GM19455 (cell line): Measurements from ENCODE around the gene PRIMPOL.
"Not testable (repeated sequence)": the region's sequence is repeated elsewhere in the genome, so short reads cannot be mapped to it uniquely, and the experiment has no call there.

ENCODE experiments used
- ATAC-seq: cut with Tn5 transposase; IDR thresholded peaks from one replicate; pipeline ENCODE4 v1.9.1; 2021; ENCODE audit not compliant: unreplicated experiment

PRIMPOL gene, protein sequence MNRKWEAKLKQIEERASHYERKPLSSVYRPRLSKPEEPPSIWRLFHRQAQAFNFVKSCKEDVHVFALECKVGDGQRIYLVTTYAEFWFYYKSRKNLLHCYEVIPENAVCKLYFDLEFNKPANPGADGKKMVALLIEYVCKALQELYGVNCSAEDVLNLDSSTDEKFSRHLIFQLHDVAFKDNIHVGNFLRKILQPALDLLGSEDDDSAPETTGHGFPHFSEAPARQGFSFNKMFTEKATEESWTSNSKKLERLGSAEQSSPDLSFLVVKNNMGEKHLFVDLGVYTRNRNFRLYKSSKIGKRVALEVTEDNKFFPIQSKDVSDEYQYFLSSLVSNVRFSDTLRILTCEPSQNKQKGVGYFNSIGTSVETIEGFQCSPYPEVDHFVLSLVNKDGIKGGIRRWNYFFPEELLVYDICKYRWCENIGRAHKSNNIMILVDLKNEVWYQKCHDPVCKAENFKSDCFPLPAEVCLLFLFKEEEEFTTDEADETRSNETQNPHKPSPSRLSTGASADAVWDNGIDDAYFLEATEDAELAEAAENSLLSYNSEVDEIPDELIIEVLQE

DNA sequence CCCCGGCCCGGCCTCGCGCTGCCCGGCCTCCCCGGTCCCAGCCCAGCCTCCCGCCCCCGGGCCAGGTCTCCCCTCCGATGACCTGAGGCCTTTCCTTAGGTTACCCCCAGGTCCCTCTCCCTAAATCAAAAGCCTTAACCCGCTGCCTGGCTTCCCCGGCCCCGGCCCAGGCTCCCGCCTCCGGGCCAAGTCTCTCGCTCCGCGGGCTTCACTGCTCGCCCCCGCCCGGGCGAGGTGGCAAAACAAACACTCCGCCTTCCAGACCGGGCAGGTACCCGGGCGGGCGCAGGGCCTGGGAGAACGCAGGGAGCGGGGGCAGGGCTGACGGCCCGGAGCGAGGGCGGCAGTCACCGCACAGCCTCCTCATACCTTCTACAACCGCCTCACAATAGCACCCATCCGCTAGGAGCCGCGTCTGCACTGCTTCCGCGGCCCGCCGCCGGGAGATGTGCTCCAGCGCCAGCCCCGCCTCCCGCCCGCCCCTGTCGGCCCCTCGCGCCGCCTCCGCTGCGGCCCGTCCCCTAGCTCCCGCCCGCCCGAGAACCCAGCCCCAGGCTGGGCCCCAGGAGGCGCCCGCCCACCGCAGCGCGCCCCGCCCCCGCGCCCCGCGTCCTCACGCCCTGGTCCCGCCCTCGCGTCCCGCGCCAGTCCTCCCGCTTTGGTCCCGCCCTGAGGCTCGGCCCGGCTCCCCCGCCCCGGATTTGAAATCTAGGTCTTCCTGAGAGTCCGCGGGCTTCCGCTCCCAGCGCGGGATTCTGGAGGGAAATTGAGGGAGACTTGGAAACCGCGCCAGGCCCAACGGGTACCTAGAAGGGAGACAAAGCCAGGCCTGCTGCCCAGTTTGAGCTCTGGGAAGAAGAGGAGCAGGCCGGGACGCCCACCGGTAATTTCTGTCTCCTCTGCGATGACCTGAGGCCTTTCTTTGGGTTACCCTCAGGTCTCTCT lies at the start of gene PRIMPOL, which contains the start of gene CASP3:
PRIMPOL (plus strand) TSS at position 713 of the 945 bp plus-strand sequence. CDS start 7,403 bp downstream, outside the sequence.
CASP3 (minus strand) TSS at position 422 of the 945 bp plus-strand sequence. CDS start 10,994 bp downstream, outside the sequence.
- peak; percentile 81 for ATAC-seq

DNA sequence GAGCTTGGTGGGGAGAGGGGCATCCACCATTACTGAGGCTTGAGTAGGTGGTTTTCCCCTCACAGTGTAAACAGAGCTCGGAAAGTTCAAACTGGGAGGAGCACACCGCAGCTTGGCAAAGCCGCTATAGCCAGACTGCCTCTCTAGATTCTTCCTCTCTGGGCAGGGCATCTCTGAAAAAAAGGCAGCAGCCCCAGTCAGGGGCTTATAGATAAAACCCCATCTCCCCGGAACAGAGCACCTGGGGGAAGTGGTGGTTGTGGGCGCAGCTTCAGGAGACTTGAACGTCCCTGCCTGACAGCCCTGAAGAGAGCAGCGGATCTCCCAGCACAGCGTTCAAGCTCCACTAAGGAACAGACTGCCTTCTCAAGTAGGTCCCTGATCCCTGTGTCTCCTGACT lies 48.6 kb upstream of the PRIMPOL start:
- not testable (repeated sequence) for ATAC-seq

DNA sequence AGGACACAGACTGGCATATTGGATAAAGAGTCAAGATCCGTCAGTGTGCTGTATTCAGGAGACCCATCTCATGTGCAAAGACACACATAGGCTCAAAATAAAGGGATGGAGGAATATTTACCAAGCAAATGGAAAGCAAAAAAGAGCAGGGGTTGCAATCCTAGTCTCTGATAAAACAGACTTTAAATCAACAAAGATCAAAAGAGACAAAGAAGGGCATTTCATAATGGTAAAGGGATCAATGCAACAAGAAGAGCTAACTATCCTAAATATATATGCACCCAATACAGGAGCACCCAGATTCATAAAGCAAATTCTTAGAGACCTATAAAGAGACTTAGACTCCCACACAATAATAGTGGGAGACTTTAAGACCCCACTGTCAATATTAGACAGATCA lies 46.7 kb upstream of the PRIMPOL start:
- ATAC-seq = not testable (repeated sequence)

DNA sequence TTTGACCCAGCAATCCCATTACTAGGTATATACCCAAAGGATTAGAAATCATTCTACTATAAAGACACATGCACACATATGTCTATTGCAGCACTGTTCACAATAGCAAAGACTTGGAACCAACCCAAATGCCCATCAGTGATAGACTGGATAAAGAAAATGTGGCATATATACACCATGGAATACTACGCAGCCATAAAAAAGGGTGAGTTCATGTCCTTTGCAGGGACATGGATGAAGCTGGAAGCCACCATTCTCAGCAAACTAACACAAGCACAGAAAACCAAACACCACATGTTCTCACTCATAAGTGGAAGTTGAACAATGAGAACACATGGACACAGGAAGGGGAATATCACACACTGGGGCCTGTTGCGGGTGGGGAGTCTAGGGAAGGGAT lies 42.1 kb upstream of the PRIMPOL start:
- ATAC-seq = not testable (repeated sequence)

DNA sequence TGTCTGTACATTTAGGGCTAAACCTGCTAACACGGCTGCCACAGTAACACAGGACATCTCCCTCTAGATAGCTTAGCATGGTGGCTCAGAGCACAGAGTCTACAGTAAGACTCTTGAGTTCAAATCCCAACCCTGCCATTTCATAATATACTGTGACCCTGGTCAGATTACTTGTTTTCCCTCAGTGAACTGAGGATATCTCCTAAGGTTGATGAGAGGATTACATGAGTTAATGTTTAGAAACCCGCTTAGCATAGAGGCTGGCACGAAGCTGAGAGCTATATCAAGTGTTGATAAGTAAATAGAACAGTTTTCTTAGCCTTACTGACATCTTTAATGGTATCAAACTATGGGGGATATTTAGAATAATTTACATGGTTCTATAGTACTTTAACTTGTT lies 37.5 kb upstream of the PRIMPOL start:
- no peak for ATAC-seq

DNA sequence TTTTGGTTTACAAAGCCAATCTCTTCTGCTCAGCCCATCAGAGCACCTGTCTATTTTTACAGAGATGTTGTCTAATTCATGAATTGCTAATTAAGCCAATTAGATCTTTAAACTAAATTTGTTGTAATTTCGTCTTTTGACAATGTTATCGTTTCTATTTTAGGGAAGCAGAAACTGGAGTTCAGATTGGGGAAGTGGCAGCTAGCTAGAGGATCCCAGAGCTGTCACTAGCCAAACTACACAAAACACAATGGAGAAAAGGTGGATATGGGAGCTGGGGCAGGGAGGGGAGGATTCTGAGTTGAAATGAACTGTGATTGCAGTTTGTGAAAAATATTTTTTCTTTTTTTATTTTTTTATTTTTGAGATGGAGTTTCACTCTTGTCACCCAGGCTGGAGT lies 36.1 kb upstream of the PRIMPOL start:
- no peak for ATAC-seq

DNA sequence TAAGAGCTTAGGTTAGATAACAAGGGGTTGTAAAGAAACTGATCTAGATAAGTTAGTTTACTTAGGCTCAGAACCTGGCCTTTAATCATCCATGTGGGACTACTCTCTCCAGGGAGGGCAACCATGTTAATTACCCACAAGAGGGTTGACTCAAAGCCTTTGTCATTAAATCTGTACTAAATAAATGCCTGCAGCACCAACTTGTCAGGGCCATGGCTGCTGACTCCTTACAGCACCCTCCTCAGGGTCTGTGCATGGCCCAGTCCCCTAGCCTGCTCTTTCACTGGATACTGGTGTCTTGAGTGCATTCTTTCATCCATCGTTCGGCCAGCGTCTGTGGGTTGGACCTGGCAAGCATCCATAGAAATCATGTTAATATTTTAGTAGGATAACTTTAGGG lies 35.0 kb upstream of the PRIMPOL start:
- ATAC-seq = no peak

DNA sequence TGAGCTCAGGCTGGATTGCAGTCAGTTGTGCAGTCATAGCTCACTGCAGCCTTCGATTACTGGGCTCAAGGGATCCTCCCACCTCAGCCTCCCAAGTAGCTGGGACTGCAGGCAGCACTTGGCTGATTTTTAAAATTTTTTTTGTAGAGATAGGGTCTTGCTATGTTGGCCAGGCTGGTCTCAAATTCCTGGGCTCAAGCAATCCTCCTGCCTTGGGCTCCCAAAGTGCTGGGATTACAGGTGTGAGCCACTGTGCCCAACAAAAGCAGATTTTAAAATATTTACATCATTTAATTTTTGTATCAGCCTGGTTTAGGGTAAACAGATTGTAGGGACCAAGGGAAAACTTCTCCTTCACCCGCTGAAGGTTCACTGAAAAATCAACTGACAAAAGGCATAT lies 33.4 kb upstream of the PRIMPOL start:
- ATAC-seq = not testable (repeated sequence)

DNA sequence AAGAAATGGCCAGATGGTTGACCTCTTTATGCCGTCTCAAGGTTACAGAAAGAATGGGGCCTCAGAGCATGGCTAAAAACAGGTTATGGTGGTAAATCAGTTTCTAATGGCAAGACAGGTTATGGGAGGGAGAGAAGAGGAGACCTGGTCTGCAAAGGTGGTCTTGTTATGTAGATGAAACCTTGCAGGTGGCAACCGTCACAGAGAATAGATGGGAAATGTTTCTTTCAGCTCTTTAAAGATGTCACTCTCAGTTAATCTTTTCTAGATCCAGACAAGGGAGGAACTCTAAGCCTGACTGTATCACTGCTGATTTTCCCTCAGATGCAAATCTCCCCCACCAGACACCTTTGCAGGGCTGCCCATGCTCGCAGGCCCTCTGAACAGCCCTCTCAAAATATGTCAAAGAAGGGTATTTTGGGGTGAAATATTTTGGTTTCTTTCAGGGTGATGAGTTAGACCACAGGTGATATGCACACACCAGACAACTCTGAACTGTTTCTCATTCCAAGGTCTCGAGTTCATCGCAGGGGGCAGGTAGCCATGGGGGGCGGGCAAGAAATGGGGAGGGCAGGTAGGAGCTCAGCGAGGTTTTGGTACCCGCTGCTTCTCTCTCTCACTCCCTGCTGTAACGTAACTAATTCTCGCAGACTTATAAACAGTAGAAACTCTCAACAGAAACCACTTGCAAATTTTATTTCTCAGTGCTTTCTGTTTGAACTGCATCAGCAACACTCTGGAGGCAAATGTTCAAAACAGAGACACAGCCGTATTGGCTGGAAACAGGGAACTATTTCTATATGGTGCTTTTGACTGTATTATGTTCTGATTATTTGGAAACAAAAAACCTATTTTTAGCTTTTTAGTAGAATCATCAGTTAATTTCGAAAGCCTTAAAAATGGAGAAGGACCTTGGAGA lies 32.6 kb upstream of the PRIMPOL start:
- peak; percentile 84 for ATAC-seq

DNA sequence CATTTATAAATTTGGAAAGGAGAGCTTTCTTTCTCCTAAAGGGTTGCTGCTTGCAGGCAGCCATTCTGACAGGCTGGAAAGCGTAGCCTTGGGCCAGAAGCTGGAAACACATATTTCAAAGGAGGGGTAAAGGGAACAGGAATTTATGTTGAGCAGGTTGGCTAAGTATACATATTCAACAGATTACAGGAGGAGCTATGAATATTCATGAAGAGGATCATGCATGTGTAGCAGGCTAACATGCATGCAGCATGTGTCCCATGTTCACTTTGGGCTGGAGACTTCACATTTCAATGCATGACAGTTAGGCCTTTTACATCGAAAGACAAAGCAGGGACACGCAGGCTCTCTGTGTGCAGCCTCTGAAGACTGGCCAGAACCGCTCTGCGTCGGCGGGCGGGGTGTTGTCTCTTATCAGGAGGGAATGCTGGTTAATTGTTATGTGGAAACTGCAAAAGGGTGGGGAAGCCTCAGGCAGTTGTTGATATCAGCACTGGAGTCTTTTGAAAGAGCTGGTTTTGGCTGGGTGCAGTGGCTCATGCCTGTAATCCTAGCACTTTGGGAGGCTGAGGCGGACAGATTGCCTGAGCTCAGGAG lies 31.8 kb upstream of the PRIMPOL start:
- no peak for ATAC-seq

DNA sequence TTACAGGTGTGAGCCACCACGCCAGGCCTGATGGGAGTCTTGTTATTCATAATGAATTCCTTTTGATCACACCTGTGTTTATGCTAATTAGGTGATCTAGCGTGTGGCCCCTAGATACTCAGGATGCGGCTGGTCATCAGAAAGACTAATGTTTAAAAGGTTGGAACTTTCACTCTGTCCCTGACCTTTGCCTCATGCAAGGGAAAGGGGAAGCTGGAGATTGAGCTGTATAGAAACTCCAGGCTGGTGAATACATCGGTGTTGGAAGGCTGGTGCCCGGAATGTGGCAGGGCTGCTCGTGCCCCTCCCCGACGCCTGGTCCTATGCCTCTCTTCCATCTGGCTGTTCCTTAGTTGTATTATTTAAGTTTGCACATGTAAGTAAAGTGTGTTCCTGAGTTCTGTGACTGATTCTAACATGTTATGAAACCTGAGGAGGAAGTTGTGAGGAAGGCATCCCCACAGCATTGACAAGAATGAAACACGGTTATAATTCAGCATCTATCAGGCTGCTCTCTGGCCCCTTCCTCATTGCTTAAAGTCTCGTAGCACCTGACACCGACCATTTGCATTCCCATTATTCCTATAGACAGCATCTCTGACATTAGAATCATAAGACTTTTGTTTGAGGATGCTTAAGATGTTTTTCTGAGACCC lies 29.2 kb upstream of the PRIMPOL start:
- ATAC-seq = no peak

DNA sequence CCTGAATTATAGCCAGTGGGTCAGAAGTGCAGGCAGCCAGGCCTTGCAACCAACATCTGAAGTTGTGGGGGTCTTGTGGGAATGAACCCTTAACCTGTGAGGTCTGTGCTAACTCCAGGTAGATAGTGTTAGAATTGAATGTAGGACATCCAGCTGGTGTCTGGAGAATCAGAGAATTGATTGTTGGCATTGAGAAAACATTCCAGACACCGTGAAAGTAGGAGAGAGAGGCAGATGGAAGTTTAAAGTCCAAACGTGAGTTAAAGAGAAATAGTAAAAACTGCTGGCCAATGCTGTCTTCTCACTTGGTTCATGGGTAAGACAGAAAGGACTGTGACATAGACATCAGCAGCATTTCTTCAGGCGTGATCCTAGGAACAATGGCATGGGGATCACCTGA lies 28.0 kb upstream of the PRIMPOL start:
- ATAC-seq = no peak

DNA sequence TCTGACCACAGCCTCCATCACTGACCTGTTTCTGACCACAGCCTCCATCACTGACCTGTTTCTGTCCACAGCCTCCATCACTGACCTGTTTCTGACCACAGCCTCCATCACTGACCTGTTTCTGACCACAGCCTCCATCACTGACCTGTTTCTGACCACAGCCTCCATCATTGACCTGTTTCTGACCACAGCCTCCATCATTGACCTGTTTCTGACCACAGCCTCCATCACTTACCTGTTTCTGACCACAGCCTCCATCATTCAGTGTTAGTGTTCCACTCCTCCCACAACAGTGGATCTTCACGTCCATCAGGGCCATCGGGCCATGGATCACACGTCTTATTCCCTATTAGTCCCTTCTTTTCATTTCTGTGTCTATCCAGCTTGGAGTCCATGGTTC lies 25.0 kb upstream of the PRIMPOL start:
- not testable (repeated sequence) for ATAC-seq

DNA sequence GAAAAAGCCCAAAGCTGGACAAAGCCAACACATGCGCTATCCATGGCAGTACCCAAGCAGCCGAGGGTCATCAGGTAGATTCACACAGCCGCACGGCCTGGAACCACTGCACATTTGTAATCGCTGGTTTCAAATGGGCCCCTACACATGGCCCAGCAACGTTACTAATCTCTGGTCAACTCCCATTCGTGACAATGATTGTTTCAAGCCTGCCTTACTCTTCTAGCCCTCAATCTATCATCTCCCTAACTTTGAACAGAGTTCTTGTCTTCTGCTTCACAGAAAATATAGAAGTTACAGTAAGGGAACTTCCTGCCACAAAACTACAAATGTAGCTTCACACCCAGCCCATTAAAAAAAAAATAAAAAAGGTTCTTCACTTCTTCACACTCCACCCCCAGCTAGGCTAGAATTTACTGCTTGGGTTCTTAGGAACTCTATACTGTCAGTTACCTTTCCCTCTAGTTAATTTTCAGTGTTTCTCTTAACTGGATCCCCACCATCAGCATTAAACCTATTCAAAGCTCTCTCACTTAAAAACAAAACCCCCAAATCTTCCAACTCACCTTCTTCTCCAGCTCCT lies 24.5 kb upstream of the PRIMPOL start:
- ATAC-seq = no peak

DNA sequence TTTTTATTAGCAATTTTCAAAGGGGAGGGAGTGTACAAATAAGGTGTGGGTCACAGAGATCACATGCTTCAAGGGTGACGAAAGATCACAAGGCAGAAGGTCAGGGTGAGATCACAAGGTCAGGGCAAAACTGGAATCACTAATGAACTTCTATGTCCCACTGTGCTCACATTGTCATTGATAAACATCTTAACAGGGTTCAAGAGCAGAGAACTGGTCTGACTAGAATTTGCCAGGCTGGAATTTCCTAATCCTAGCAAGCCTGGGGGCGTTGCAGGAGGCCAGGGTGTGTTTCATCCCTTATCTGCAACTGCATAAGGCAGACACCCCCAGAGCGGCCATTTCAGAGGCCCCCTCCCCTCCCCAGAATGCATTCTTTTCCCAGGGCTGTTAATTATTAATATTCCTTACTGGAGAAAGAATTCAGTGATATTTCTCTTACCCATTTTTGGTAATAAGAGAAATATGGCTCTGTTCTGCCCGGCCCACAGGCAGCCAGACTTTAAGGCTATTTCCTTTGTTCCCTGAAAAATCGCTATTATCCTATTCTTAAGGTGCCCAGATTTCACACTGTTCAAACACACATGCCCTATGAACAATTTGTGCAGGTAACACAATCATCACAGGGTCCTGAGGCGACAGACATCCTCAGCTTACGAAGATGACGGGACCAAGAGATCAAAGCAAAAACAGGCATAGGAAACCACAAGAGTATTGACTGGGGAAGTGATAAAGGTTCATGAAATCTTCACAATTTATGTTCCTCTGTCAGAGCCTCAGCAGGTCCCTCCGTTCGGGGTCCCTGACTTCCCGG lies 23.5 kb upstream of the PRIMPOL start:
- not testable (repeated sequence) for ATAC-seq

DNA sequence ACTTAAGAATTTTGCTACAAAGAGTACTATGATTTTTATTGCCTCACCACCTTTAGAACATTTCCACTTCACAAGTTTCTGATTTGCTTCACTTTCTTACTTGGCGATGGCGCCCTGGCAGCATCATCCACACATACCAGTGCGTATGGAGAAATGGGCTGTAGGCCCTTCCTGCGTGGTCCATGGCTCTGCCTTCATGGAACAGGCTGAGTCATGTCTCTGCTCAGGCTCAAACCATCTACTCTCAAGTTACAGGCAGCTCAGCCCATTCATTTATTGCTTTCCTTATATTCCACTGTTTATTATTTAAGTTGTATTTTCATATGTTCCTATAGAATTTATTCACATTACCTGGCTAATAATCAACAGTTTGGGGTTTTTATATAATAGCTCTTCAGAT lies 21.4 kb upstream of the PRIMPOL start:
- ATAC-seq = no peak

DNA sequence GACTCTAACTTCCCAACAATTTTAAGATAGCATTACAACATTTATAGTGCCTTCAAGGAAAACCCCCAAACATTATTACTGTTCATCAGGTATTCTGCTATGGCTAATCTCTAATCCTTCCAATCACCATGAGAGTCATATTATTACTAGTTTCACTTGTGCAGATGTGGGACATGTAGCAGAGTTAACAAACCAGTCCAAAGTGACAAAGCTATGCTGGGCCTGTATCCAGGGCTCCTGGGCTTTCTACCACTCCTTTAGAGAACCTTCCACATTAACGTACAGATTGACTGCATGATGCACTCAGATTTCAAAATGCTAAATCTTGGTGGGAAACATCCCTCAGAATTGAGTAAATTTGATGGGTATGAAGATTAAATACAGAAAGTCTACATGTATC lies 16.7 kb upstream of the PRIMPOL start:
- no peak for ATAC-seq

DNA sequence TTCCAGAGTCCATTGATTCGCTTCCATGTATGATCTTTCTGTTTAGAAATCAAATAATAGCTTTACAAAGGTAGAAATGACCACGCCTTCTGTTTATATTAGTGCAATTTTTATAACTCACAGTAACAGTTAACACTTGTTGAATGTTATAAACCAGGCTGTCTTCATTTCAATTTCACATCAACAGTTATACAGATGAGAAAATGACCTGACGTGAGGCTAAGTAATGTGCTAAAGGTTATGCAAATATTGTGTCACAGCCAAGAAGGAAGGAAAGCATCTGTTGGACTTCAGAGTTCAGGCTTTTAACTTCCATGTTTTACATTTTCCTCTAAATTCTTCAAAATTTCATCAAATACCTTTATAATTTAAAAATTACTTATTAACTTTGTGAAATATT lies 14.2 kb upstream of the PRIMPOL start:
- no peak for ATAC-seq
